Glutamatergic neuron (in vitro differentiated cells): ENCODE data around the gene ZNF423. TPM values are rescaled to one million over a fixed set of nuclear protein-coding genes. Genes with fewer than 3 reads are reported as not detected.

Source experiments
- DNase-seq: peaks from one replicate; pipeline ENCODE4 v3.0.0; 2022
- H3K27ac Mint-ChIP-seq: one replicate; pipeline ENCODE4 v1.8.0; 2020; ENCODE audit warnings: mild to moderate bottlenecking, mixed read lengths, inconsistent platforms; ENCODE audit not compliant: unreplicated experiment
- H3K27me3 Mint-ChIP-seq: one replicate; pipeline ENCODE4 v1.8.0; 2020; ENCODE audit warnings: mild to moderate bottlenecking, moderate library complexity, mixed read lengths, inconsistent platforms; ENCODE audit not compliant: unreplicated experiment
- H3K36me3 Mint-ChIP-seq: one replicate; pipeline ENCODE4 v1.8.0; 2020; ENCODE audit warnings: mild to moderate bottlenecking, mixed read lengths, inconsistent platforms; ENCODE audit not compliant: unreplicated experiment
- H3K4me1 Mint-ChIP-seq: one replicate; pipeline ENCODE4 v1.8.0; 2020; ENCODE audit warnings: mild to moderate bottlenecking, low read depth, mixed read lengths, inconsistent platforms; ENCODE audit not compliant: unreplicated experiment
- H3K4me3 Mint-ChIP-seq: one replicate; pipeline ENCODE4 v1.8.0; 2020; ENCODE audit warnings: mild to moderate bottlenecking, mixed read lengths, inconsistent platforms; ENCODE audit not compliant: unreplicated experiment
- H3K9me3 Mint-ChIP-seq: one replicate; pipeline ENCODE4 v1.8.0; 2020; ENCODE audit warnings: mild to moderate bottlenecking, moderate library complexity, mixed read lengths, inconsistent platforms; ENCODE audit not compliant: unreplicated experiment
- CTCF ChIP-seq: fragments of 200-600 bp; sonication (generic); IDR thresholded peaks from one replicate; pipeline ENCODE4 v1.5.0; 2021; ENCODE audit not compliant: partially characterized antibody, unreplicated experiment
- total RNA-seq: library from RNA; stranded (reverse); fragmentation: NEBNext Ultra II Directional; extraction: Animal tissue kit (Norgen Biotek cat#: 25700); gene quantifications from one replicate; pipeline ENCODE4 v1.2.1, GENCODE V29; 2021; ENCODE audit not compliant: unreplicated experiment

Gene ZNF423
- total RNA-seq, 1 donor from 2014 or later: 149 TPM

- Mint-ChIP-seq H3K4me1 (no peaks in the 10 kb centered on the region), H3K36me3 (no peaks in the 10 kb centered on the region), H3K27me3 (no peaks in the 10 kb centered on the region), H3K4me3 (no peak overlapping the region), H3K27ac (no peak overlapping the region), H3K9me3 (peaks cover 3% of the 10 kb centered on the region)
- no peak for DNase-seq
- no peak for TF ChIP-seq CTCF
These were observed 45.0 kb upstream of the ZNF423 start for GRCh38 chr16:49900875-49901274.

- no peak overlapping the region for H3K4me3 Mint-ChIP-seq
- H3K36me3 Mint-ChIP-seq: no peaks in the 10 kb centered on the region
- H3K4me1 Mint-ChIP-seq: no peaks in the 10 kb centered on the region
- H3K27ac Mint-ChIP-seq: no peak overlapping the region
- H3K9me3 Mint-ChIP-seq: peaks cover 4% of the 10 kb centered on the region
- no peak for DNase-seq
- H3K27me3 Mint-ChIP-seq: no peaks in the 10 kb centered on the region
- no peak for TF ChIP-seq CTCF
These were observed 44.2 kb upstream of the ZNF423 start for GRCh38 chr16:49899991-49900695.

- DNase-seq: no peak
- peaks cover 4% of the 10 kb centered on the region for H3K4me1 Mint-ChIP-seq
- H3K27ac Mint-ChIP-seq: no peak overlapping the region
- H3K36me3 Mint-ChIP-seq: no peaks in the 10 kb centered on the region
- no peaks in the 10 kb centered on the region for H3K27me3 Mint-ChIP-seq
- peaks cover 4% of the 10 kb centered on the region for H3K9me3 Mint-ChIP-seq
- no peak for TF ChIP-seq CTCF
- no peak overlapping the region for H3K4me3 Mint-ChIP-seq
These were observed 40.6 kb upstream of the ZNF423 start for GRCh38 chr16:49896447-49896964.

- Mint-ChIP-seq H3K36me3 (peaks cover 6% of the 10 kb centered on the region), H3K9me3 (peaks cover 1% of the 10 kb centered on the region), H3K4me1 (peaks cover 6% of the 10 kb centered on the region), H3K27me3 (no peaks in the 10 kb centered on the region), H3K27ac (no peak overlapping the region), H3K4me3 (no peak overlapping the region)
- DNase-seq: no peak
- TF ChIP-seq CTCF: no peak
These were observed 35.0 kb upstream of the ZNF423 start for GRCh38 chr16:49890876-49891275.

GRCh38 chr16:49889725-49890397, 33.9 kb upstream of the ZNF423 start:
- H3K36me3 Mint-ChIP-seq: peaks cover 6% of the 10 kb centered on the region
- H3K4me1 Mint-ChIP-seq: peaks cover 12% of the 10 kb centered on the region
- H3K27ac Mint-ChIP-seq: no peak overlapping the region
- no peak overlapping the region for H3K4me3 Mint-ChIP-seq
- no peak for DNase-seq
- H3K9me3 Mint-ChIP-seq: peaks cover under 1% of the 10 kb centered on the region
- no peaks in the 10 kb centered on the region for H3K27me3 Mint-ChIP-seq
- no peak for TF ChIP-seq CTCF
